ENCODE measurements around the gene SPAAR.
"Not testable (repeated sequence)": the region's sequence is repeated elsewhere in the genome, so short reads cannot be mapped to it uniquely, and the experiment has no call there.

The SPAAR gene, protein sequence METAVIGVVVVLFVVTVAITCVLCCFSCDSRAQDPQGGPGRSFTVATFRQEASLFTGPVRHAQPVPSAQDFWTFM

DNA sequence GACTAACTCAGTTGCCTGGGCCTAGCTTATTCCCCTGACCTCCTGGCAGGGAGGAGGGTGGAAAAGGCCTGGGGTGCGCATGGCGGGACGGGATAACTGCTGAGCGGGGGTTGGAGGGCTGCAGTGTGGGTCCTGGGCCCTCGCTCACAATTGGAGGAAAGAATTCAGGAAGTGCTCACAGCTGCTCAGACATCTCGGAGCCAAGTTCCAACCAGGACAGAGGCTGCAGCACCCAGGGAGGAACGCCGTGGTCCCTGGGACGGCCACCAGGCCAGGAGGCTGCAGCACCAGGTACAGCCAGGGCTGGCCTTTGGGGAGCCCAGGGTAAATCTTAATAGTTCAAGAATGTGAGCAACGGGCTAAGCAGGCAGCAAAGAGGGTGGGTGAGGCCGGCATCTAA is at the start of gene SPAAR:
Gene SPAAR, plus strand, starts transcription at position 217 of the 400 bp plus-strand sequence. CDS start 974 bp downstream, outside the sequence.
- DNase-seq = no peak

DNA sequence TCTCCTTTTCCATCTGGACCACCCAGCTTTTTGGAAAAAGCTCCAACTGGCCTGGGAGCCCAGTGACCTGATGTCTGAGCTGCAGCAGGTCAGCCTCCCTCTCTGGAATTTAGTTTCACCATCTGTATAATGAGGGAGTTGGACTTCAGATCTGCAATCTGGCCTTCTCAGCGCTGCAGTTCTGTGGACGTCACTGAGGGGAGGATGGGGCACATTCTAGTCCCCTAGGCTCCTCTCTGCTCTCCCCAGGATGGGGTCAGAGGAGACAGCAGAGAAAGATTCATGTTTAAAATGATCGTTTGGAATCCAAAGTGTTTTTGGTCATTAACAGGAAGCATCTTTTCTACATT is 49.3 kb upstream of the SPAAR start:
- DNase-seq = no peak

DNA sequence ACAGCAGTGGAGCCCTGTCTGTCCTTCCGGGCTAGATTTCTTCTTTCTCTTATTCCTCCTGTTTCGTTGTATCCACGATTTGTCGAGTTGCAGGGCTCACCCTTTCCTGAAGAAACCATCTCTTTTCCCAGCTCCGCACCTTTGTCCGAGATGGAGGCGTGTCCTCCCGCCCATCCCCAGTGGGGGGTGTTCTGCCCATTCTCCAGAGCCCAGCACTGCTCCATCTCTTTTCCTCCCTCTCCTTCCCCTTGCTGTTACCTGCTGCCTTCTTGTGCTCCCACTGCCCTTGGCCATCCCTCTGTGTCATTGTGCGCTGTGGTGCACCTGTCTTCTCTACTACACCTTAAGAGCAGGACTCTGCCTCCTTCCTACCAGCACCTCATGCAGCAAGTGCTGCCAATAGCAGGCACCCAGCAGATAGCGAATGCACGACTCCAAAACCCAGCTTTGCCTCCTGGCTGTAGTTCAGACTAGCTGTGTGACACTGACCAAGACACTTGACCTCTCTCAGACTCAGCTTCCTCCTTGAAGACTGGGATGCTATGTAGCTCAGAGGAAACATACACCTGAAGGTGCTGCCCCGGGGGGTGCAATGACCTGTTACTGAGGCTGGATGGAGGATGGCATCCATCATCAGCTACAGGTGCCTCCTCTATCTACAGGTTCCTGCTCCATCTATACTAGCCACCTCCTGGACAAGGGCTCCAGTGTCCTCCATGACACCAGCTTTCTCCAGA is 48.0 kb upstream of the SPAAR start:
- DNase-seq = no peak

DNA sequence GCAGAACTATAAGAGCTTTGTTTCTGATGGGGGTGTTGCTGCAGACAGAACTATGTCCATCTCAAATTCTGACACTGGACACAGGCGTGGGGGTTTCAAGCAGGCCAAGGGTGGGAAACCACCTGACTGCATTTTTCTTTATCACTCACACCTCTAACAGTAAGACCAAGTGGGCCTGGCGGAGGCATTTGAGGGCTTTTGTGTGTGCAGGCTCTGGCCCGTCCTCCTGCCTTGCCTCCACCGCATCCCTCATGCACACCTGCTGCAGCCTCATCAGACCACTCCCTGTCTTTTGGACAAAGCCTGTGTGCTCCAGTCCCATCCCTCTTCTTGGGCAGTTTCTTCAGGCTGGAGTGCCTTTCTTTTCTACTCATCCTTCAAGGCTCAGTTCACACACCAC is 47.0 kb upstream of the SPAAR start:
- no peak for DNase-seq

DNA sequence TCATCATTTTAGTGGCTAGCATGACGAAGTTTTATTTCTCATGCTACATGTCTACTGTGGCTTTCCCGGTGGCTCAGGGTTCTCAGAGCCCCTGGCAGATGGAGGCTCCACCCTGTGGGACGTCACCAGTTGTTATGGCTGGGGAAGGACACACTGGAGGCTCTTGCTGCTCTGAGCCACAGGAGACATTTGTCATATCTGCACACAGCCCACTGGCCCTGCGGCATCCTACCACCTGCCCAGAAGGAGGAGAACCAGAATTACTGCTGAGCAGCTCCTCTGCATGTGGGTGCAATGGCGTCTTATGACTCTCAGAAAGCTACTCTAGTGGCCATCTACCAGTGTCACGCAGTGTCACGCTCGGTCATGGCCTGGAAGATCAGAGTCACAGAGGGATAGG is 45.7 kb upstream of the SPAAR start:
- DNase-seq = no peak

DNA sequence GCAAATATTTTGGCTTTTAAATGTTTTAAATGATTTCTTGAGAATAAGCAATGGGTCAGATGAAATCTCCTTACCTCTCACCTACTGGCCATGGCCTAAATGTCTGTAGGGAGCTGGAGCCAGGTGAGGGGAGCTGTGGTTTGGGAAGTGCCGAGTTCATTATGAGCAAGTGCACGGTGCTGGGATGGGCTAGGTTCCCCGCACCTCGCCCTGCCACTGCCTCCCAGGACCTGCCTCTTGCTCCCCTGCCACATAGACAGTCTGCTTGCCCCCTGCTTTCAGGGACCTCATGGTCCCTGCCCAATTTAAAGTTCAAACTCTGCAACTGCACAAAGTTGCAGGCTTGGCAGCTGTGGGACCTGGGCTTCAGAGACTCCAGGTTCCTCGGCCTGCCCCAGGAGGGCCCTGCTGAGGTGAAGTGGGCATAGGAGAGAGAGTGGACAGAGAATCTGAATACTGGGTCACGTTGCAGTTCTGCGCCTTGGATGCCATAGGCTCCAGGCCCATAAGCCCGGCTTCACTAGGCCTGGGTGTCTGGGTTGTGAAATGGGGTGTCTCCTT is 44.5 kb upstream of the SPAAR start:
- DNase-seq = no peak

DNA sequence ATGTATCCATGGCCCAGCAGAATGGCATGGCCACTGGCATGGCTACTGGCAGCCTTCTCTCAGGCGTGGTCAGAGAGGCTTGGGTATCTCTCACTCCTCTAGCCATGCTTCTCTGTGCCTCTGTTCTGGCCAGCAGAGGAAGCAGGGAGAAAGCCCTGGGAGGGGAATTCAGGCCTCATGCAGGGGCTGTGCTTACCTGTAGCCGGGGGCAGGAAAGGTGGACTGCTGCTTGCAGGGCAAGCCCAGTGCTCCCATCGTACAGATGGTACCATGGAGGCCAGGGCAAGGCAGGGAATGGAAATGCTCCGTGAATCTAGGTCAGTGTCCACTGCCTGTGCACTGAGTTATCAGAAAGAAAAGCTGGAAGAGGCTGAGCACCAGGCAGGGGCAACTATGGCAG is 41.8 kb upstream of the SPAAR start:
- DNase-seq = no peak

DNA sequence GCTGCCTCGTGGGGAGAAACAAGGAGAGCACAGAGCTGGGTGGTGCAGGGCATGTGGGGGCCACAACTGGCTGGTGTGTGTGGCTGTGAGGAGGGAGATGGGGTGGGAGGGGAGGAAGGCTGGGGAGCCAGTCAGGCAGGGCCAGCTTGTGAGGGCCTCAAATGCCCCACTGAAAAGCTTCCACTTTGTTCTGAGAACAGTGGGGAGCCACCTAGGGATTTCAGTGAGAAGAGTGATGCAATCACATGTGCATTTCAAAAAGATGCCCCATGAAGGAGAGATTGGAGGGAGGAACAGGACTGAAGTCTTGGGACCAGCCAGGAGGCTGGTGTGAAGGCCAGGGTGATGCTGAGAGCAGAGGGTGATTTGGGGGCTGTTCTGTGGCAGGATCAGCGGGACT is 40.4 kb upstream of the SPAAR start:
- DNase-seq = no peak

DNA sequence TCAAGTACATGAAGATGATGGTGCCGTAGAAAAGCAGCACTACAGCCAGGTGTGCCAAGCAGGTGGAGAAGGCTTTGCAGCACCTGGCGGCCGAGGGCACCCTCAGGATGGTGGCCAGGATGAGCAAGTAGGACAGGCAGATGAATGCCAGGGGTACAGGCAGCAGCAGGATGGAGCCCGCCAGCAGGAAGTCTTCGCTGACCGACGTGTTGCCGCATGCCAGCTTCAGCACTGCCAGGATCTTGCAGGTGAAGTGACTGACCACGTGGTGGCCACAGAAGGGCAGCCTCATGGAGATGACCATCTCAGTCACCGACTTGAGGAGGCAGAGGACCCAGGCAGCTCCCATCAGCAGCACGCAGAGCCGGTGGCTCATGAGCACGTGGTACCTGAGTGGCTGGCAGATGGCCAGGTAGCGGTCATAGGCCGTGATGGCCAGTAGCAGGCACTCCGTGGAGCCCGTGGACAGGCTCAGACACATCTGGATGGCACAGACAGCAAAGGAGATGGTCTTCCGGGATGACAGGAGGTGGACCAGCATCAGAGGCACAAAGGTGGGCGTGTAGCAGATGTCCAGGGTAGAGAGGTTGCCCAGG is 39.6 kb upstream of the SPAAR start:
- DNase-seq = no peak

DNA sequence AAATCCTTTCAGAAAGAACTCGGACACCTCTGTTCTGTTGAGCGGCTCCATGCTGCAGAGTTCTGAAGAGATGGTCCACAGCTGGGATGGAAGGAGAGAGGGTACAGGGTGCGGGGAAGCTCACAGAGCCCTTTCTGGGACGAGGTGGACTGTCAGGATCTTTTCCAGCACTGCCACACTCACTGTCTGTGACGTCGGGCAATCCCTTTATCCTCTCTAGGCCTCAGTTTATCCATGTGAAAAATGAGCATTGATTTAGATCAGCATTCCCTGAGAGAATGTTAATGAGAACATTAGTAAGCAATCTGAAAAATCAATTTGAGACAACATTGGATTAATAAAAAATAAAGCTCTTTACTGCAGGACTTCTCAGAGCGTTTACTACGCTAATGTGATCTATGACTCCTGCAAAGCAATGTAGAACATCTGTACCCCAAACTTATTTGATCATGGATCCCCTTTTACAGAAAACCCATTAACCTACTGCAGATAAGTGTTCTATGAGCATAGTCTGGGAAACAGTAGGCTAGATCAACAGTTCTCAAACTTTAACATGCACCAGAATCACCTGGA is 38.9 kb upstream of the SPAAR start, which contains the start of gene OR13J1:
Gene OR13J1, minus strand, starts transcription at position 51 of the 573 bp plus-strand sequence. Its CDS starts 0 bp downstream, at position 51.
- DNase-seq = no peak

DNA sequence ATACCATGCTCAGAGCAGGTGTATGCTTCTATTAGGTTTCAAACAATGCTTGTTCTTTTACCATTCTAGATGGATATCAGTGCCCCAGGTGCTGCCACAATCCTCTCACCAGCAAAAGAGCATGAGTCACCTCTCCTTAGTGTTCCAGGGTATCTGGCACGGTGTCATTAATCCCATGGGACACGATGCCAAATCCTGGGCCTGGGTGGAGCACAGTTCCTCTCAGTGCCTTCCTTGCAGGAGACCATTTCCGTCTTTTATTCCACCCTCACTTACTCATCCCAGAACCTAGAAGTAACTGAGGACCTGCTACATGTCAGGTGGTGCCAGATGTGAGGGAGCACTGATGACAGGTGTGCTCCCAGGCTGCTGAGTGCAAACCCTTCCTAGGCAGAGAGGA is 37.7 kb upstream of the SPAAR start:
- no peak for DNase-seq

DNA sequence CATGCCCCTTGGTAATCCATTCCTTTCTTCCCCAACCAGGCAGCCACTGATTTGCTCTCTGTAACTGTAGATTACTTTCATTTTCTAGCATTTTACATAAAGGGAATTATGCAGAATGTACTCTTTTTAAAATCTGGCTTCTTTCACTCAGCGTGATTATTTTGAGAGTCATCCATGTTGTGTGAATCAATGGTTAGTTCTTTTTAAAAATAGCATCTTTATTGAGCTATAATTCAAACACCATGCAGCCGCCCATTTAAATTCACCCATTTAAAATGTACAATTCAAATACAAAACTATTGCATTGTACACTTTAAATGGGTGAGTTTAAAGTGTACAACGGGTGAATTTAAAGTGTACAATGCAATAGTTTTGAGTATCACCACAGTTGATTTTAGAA is 36.8 kb upstream of the SPAAR start:
- no peak for DNase-seq

DNA sequence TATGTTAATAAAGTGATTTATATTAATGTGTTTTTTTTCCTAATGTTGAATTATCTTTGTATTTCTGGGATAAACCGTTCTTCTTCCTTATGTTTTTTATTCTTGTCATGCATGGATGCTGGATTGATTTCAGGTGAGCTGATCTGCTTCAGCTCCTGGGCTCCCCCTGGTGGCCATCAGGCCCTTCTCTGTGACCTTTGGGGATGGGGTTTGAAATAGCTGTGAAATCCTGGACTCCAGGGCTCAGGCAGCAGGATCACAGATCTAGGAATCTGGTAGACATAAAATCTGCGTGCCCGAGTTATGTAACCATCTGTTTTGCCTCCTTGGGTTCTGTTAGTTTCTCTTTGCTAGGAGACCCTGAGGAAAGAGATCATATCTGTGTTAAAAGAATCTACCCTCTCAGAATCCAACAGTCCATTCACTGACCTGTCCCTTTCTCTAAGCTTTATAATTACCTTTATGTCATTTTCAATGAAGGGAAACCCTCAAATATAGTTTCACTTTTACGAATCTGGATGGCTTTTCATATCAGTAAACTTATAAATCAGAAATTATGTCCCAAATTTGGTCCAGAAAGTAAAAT is 26.9 kb upstream of the SPAAR start:
- peak; percentile 76 for DNase-seq

DNA sequence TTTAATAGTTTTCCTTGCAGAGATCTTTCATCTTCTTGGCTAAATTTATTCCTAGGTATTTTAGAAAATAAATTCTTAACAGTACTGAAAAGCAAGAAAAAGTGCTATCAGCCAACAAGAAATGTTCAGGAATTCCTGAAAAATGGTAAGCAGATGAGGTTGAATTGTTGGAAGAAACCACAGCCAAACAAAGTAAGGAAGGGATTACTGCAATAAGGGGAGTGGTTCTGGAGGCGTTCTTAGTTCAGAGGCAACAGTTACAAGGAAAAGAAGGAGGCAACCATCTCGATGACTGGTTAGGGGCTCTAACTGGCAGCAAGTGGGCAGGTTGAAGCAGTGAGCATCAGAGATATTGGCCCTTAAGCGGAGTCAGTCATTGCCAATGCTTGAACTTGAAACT is 26.3 kb upstream of the SPAAR start:
- no peak for DNase-seq

DNA sequence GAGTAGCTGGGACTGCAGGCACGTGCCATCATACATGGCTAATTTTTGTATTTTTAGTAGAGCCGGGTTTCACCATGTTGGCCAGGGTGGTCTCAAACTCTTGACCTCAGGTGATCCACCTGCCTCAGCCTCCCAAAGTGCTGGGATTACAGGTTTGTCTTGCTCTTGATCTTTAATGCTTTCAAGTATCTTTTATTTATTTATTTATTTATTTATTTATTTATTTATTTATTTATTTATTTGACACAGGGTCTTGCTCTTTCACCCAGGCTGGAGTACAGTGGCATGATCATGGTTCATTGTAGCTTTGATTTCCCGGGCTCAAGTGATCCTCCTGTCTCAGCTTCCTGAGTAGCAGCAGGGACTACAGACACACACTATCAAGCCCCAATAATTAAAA is 24.4 kb upstream of the SPAAR start:
- DNase-seq = not testable (repeated sequence)

DNA sequence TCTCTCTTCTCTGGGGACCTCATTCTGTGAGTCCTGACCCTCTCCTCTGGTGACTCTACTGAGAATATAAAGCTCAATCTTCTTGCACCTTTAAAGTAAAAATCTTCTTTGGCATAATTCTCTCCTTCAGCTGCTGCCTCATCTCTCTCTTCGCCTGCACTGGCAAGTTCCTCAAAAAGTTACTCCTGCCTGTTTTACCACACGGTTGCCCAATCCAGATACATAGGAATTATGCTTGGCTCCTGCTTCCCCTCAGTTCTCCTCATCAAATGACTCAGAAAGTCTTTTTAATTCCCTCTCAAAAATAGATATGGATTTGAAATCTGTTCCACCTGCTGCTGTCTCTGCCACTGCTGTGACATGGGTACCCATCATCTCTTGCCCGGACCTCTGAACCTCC is 17.6 kb upstream of the SPAAR start:
- DNase-seq = no peak

DNA sequence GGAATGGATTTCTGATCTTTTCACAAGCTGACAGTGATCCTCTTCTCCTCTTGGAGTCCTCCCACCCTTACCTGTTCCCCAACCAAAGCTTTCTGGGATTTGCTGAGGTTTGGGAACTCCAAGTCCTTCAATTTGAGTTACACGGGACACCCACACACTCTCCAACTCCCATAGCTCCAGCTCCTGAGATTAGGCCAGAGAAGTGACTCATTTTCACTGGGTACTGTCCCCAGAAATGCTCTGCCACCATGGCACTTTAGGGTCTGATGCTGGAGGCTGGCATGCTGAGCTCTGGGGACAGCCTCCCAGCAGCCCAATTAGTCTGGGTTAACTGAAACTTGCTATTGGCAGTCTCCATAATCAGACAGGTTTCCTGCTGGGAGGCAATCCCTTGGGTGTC is 17.2 kb upstream of the SPAAR start:
- DNase-seq = no peak

DNA sequence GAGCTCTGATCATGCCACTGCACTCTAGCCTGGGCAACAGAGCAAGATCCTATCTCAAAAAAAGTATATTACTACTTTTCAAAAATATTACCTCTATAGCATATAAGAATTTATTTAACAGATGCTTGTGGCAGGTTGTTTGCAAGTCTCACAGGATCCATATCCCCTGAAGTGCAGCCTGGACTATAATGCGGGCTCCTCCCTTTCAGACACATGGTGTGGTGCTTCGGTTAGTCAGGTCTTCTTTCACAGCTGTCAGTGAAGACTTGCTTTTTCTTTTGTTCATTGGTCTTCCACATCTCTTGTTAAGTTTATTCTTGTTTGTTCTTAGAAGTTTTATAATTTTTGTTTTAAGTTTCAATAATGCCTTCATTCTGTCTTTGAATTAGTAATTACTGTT is 12.7 kb upstream of the SPAAR start:
- no peak for DNase-seq

DNA sequence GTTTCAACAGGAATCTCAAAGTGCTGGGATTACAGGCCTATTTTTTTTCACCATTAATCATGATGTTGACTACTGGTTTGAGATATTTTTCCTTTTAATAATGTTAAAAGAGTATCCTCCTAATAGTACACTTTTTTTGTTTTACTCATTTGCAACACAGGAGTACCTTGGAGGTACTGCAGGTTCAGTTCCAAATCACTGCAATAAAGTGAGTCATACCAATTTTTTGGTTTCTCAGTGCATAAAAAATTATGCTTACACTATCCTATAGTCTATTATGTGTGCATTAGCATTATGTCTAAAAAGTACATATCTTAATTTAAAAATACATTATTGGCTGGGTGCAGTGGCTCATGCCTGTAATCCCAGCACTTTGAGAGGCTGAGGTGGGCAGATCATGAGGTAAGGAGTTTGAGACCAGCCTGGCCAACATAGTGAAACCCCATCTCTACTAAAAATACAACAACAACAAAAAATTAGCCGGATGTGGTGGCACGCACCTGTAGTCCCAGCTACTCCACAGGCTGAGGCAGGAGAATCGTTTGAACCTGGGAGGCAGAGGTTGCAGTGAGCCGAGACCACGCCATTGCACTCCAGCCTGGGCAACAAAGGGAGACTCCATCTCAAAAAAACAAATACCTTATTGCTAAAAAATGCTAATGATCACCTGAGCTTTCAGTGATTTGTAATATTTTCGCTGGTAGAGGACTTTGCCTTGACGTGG is 11.8 kb upstream of the SPAAR start:
- DNase-seq = not testable (repeated sequence)

DNA sequence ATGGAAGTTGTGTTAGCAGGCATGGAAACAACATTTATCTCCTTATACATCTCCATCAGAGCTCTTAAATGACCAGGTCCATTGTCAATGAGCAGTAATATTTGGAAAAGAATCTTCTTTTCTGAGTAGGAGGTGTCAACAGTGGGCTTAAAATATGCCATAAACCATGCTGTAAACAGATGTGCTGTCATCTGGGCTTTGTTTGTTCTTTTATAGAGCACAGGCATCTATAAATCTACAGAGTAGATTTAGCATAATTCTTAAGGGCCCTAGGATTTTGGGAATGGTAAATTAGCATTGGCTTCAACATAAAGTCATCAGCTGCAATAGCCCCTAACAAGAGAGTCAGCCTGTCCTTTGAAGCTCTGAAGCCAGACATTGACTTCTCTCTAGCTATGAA is 11.0 kb upstream of the SPAAR start:
- no peak for DNase-seq

DNA sequence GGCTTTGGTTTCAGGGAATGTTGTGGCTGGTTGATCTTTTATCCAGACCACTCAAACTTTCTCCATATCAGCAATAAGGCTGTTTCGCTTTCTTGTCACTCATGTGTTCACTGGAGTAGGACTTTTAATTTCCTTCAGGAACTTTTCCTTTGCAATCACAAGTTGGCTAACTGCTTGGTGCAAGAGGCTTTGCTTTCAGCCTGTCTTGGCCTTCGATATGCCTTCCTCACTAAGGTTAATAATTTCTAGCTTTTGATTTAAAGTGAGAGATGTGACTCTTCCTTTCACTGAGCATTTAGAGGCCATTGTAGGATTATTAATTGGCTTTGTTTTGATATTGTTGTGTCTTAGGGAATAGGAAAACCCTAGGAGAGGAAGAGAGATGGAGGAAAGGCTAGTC is 10.3 kb upstream of the SPAAR start:
- DNase-seq = no peak

DNA sequence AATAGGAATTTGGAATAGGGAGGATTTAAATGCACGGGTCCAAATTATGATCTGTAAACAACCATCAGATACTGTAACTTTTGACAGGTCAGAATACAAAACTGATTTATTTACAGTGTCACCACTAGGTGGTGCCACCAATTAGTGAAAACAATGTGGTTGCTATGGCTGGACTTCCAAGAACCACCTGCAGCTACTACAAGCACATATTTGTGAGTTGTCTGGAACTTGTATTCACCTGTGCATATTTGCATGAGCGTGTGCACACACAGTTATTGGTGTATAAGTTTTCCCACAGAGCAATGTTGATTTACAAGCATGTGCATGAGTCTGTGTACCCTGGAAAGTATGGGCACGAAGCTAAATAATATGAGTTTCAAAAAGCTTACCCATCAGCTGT is 6.2 kb upstream of the SPAAR start:
- DNase-seq = peak; percentile 70

DNA sequence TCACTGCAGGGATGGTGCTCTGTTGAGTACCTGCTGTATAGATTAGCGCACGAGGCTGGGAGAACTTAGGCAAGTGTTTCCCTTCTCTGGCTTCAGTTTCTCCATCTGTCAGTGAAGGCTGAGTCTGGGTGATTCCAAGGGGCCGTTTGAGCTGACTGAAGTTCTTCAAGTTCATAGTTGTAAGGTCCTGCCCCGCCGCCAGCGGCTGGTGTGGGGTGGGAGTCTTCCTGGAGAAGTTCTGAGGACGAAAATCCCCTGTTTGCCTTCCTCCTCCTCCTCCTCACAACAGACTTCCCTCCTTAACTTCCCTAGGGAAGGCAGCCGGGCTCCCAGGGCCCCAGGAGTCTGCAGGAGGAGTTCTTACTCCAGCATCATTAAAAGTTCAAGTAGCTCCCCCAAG is 5.0 kb upstream of the SPAAR start:
- DNase-seq = no peak
